Endometrial microvascular endothelial cells (primary cell): ENCODE data around the gene PVALB. TPM values are rescaled to one million over a fixed set of nuclear protein-coding genes. Genes with fewer than 3 reads are reported as not detected.

ENCODE experiments used
- in situ Hi-C: cut with HindIII; loops from 2 replicates; pipeline ENCODE4 v1.10.0; 2017; ENCODE audit warnings: low sequenced_read_pairs, low pct_unique_long_range_greater_than_20kb; ENCODE audit errors: inconsistent ontology term
- total RNA-seq: library from RNA; depleted of rRNA; stranded (reverse); fragments of >200 nt; gene quantifications from one replicate; pipeline ENCODE4 v1.2.3, GENCODE V29; 2015; ENCODE audit errors: inconsistent ontology term

PVALB gene
- total RNA-seq, 1 donor from 2014 or later = not detected

GRCh38 chr22:36818010-36818642, 1.3 kb upstream of the PVALB start:
- in situ Hi-C loops = no loop called here

DNA sequence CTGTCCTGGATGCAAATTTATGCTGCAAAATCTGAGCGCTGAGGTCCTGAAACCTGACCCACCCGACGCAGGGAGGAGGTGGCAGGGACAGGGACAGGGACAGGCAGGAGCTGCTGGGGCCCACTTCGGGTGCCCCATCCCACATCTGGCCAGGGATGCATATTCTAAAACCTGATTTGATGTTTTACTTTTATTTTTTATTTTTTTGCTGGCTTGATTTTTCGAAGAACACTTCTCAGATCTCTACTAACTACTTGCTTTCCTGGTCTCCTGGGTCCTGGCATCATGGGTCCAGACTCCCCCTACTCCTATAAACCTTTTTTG, 652 bp upstream of the PVALB start:
- in situ Hi-C loops = no loop called here

DNA sequence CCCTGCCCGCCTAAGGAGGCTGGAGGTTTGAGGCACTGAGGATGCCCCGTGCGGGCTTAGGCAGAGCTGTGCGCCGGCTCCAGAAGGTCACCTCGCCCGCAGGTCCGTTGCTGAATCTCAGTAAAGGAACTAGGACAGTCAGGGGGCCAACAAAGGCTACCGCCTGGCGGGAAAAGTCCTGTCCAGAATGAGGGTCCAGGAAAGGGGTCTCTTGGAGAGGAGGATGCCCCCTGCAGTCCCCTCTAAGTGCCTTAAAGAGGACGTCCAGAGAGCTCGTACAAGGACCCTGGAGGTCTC, 548 bp downstream of the PVALB start:
- in situ Hi-C loops = no loop called here

GRCh38 chr22:36815558-36816338, 1.1 kb downstream of the PVALB start:
- in situ Hi-C loops = no loop called here

- in situ Hi-C loops = no loop called here
Observed at GRCh38 chr22:36814801-36815200, 2.0 kb downstream of the PVALB start.

DNA sequence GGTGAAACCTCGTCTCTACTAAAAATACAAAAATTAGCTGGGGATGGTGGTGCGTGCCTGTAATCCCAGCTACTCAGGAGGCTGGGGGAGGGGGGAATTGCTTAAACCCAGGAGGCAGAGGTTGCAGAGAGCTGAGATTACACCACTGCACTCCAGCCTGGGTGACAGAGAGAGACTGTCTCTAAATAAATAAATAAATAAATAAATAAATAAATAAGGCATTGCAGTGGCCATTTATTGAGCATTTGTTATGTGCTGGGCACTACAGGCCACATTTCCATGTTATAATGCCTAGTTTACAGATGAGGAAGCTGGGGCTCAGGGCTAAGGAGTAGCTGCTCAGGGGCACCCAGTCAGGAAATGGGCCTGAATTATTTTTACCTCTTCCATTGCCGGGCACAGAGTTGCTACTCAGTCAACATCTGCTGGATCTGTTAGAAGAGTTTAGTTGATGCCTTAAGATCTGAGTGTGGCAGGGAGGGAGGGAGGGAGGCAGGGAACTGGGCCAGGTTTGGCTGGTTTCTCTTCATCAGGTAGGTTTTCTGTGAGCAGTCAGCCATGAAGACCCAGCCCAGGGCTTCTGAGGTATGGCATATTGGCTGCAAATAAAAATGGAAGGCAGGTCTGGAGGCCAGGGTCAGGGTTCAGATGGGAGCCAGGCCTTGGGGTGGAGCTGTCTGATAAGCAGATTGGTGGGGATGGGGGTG, 5.6 kb downstream of the PVALB start:
- in situ Hi-C loops = no loop called here

DNA sequence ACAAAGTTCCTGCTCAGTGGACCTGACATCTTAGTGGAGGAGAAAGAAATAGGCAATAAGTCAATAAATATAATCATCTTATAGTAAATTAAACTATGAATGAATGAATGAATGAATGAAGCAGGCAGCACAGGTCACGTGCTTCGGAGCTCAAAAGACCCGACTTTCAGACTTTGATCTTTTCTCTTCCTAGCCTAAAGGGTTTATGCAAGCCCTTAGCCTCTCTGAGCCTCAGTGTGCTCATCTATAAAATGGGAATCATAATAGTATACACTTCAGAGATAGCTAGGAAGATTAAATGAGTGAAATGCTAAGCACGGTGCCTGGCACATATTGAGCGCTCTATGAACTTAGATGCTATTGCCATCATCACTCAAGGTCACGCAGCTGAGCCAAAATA, 7.5 kb downstream of the PVALB start:
- in situ Hi-C loops = no loop called here

GRCh38 chr22:36808721-36809344, 8.0 kb downstream of the PVALB start:
- in situ Hi-C loops = no loop called here

GRCh38 chr22:36807627-36808026, 9.2 kb downstream of the PVALB start:
- in situ Hi-C loops = no loop called here

DNA sequence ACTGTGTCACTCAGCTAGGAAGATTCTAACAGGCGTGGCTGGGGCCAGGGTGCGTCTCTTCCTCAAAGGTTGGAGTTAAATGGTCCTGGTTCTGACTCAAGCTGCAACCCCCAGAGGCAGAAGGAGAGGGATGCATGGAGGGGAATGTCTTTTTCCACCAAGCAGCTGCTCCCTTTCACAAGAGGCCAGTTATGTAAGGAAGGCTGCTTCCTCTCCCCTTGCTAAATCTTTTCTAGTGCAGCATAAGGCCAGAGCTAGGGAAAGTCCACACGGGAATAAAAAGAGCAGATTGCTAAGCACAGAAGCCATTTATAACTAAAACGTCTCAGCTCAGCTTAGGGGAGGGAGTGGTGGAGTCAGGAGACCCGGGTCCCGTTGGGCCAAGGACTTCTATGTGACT, 10.0 kb downstream of the PVALB start:
- in situ Hi-C loops = no loop called here

DNA sequence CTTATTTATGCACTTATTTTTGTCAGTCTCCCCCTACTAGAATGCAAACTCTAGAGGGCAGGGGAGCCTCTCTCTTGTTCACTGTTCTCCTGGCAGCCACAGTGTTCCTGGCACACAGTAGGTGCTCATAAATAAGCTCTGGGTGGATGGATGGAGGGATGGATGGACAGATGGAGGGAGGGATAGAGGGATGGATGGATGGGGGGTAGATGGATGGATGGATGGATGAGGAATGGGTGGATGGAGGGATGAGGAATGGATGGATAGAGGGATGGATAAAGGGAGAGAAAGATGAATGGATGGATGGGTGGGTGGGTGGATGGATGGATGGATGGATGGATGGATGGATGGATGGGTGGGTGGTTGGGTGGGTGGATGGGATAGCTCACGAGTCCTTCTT, 13.5 kb downstream of the PVALB start:
- in situ Hi-C loops = no loop called here

DNA sequence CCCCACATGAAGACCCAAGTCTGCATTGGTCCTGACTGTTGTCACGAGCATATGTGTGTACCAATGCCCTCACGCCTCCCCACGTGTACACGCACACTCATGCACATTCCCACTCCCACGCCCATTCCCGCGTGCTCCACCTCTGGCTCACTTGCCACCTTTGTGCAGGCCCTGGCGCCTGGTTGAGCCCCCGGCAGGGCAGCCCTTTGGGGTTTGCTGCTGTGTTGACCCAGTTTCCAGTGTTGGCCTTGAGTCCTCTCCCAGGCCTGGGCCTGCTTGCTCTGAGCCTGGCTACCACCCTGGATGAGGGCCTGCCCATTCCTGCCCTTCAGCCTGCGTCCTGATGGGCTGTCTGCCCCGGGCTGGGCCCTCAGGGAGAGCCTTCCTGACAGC, 18.2 kb downstream of the PVALB start:
- in situ Hi-C loops = no loop called here

DNA sequence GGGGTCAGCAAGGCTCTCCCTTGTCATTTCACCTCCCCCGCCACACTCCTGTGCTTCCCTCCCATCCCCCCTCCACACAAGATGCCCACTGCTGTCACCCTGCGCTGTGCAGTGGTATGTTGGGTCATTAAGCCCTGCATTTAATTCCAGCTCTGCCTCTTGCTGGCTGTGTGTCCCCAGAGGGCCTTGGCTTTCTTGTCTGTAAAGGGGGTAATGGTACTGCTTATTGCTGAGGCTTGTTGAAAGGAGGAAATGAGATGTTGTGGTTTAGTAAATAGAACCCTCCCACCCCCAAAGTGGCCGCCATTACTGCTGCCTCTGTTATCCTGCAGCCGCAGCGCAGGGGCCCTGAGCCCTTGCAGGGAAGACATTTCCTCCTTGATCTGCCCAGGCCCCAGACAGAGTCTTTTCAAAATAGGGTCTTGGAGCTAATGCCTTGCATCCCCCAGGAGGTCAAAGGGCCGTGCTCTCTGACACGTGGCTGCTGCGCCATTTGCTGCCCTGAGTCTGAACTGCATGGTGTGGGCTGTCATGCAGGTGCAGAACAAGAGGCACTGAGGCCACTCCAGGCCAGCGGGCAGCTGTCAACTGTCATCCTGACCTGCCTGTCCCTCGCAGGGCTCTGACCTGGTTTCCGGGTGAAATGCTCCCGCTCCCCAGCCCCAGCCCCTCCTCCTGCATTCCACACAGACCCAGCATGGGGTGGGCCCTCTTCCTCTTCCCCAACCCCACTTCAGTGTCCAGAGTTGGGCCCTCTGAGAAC, 18.7 kb downstream of the PVALB start:
- in situ Hi-C loops = no loop called here

- in situ Hi-C loops = no loop called here
Observed at GRCh38 chr22:36797374-36797773, 19.5 kb downstream of the PVALB start.

DNA sequence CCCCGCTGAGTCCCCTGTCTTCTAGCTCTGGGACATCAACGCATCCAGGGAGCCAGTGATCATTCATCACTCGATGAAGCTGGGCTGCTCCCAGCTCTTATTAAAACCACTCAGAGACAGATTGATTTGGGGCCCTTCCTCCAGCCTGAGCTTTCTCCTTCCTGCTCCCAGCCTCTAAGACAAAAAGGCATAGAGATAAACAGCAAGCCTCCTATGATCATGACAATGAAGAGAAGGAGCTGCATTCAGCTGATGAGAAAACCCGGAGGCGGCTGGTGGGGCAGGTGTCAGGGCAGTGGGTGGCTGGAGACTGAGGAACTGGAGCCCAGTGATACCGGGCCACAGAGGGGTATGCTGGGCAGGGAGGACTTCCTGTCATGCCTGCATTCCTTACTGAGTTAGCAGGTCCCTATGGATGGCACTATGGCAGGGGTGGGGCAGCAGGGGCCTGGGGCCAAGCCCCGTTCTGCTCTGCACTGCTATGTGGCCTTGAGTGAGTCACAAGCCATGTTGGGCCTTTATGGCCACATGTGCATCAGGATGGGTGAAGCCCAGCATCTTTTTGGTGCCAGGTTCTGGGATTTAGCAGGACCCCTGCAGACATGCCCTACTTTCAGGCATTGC, 20.2 kb downstream of the PVALB start:
- in situ Hi-C loops = no loop called here

DNA sequence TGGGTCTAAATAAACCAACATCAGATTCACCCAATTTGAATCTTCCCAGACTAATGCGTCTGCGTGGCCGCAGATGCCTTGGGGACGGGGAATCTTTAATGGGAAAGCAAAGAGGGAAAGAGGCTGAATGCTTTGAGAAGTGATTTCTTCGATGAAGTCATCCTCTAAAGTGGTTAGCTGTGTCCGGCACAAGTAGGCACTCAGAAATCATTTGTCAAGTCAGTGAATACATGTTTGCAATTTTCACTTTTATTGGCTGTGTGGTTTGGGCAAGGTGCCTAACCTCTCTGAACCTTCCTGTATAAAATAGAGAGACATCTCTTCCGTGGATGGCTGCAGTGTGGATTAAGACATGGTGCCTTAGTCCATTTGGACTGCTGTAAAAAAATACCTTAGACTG, 21.2 kb downstream of the PVALB start:
- in situ Hi-C loops = no loop called here

DNA sequence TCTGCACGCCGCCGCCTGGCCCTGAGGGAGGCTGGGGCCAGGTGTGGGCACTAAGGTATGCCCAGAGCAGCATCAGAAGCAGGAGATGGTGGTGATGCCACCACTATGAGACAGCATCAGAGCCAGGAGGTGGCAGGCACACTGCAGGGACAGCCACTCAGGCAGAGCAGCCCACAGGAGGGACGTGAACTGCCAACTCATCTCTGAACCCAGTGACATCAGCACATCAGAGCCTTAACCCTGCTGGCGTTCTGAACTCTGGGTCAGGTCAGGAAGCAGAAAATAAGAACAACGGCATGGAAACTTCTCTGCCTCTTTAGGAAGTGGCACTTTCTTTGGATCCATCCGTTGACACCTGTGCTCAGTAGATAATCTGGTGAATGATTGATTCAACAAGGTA, 26.2 kb downstream of the PVALB start:
- in situ Hi-C loops = no loop called here

DNA sequence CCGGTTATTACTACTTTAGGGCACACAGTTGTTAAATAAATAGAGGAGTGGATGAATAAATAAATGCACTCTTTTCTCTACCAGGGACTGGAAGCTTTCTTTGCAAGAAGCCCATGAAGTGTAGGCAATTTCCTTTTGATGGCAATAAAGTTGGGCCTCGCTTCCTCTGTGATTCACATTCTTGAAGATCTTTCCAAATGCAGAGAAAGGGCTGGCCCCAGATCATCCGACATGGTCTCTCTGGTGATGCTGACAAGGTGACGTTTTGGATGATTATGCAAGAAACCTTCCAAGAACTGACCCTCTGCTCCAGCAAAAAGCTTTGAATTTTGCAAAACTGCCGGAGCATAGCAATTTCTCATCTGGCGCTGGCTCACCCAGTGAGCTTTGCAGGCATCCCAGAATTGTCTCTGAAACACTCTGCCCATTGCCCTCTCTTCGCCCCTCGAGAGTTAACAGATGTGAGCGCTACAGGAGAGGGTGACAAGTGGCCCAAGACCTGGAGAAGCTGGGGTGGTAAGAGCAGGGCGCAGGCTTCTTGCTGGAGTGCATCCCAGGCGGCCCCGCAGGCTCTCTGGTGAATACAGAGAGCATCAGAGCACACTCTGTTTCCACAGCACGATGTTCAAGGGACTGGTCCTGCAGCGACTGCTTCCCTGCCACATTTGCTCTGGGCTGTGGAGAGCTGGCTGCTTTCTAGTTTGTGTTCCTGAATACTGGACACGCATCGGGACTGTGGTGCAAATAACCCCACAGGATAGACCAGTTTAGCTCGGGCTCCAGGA, 29.4 kb downstream of the PVALB start:
- in situ Hi-C loops = no loop called here
